Panc1 (cell line): ENCODE data around the gene OVOL3.

Source experiments
- CTCF ChIP-seq: fragments of 450-650 bp; IDR thresholded peaks from 2 replicates; pipeline ENCODE4 v1.5.1; 2017; ENCODE audit warnings: mild to moderate bottlenecking
- POLR2AphosphoS5 ChIP-seq: IDR thresholded peaks from 2 replicates; pipeline ENCODE4 v1.6.1; 2012; ENCODE audit warnings: mild to moderate bottlenecking, low read depth, low read length, moderate library complexity
- REST ChIP-seq, 2 experiments: IDR thresholded peaks; 2 replicates each; pipeline ENCODE4 v1.6.1; 2011 to 2012; ENCODE audit warnings: low read depth in 2 of 2, control low read depth in 1 of 2, low read length in 1 of 2, mild to moderate bottlenecking in 1 of 2, moderate library complexity in 1 of 2; ENCODE audit not compliant: insufficient read depth in 1 of 2
- SIN3A ChIP-seq: IDR thresholded peaks from 2 replicates; pipeline ENCODE4 v1.6.1; 2012; ENCODE audit warnings: low read depth, mild to moderate bottlenecking, low read length, moderate library complexity, borderline replicate concordance; ENCODE audit not compliant: insufficient read depth

GRCh38 chr19:36092566-36092965, 18.4 kb upstream of the OVOL3 start:
- no peak for TF ChIP-seq CTCF
- no peak for TF ChIP-seq POLR2AphosphoS5
- TF ChIP-seq REST (IDR thresholded peaks at IDR 0.05; ENCODE audit: insufficient read depth in 1 of 2, low read depth in 2 of 2, low read length in 1 of 2) = no peak
- TF ChIP-seq SIN3A = no peak
